NCI-H128 (cell line): ENCODE data around the gene FHOD1.

Experiments
- DNase-seq: peaks from one replicate; lab custom pipeline; 2025; ENCODE audit not compliant: unreplicated experiment; lab: John Stamatoyannopoulos, UW

Gene FHOD1

DNA sequence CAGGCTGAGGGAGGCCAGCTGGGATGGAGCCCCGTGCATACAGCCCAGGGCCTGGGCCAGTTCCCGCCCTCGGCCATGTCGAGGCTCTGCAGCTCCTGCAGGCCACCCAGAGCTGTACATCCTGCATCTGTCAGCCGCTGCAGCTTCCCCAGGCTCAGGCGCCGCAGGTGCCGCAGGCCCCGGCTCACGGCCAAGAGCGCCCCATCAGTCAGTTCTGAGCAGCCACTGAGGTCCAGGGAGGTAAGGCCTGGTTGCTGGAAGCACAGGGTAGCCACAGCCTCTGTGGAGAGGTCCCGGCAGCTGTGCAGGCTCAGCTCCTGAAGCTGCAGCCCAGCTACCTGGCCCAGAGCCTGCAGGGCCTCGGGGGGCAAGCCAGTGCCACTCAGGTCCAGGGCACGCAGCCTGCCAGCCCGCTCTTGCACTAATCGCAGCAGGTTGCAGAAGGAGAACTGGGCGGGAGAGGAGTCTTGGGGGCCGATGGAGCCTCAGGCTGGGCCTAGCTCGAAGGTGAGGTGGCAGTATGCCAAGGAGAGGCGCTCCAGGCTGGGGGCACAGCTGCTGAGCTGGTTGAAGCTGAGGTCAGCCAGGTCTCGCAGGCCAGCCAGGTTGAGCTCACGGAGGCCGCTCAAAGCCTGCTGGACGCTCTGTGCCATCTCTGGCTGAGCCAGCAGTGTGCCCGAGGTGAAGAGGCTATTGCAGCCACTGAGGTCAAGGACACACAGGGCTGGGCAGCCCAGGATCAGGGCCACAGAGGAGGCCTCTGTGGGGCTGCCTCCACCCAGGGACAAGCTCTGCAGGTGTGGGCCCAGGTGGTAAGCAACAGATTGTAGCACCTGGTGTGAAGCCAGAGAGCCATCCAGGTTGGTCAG lies 37.0 kb downstream of the FHOD1 start:
- DNase-seq, result no peak

DNA sequence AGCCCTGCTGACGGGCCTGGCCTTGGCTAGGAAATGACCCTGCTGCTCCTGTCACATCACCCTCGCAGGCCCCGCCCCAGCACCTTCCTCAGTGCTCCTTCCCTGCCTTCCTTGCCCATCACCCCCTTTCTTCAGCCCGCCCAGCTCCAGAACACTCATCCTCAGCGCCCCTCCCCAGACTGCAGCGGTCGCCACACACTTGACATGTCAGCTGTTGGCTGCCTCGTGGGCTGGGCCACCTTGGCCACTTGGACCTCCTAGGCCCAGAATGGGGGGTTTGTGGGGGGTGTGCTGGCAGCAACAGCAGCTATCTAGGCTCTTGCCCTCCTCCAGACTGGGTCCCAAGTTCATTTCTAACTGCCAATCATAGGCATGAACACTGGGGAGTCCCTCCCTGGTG lies 37.7 kb downstream of the FHOD1 start:
- DNase-seq, result no peak

DNA sequence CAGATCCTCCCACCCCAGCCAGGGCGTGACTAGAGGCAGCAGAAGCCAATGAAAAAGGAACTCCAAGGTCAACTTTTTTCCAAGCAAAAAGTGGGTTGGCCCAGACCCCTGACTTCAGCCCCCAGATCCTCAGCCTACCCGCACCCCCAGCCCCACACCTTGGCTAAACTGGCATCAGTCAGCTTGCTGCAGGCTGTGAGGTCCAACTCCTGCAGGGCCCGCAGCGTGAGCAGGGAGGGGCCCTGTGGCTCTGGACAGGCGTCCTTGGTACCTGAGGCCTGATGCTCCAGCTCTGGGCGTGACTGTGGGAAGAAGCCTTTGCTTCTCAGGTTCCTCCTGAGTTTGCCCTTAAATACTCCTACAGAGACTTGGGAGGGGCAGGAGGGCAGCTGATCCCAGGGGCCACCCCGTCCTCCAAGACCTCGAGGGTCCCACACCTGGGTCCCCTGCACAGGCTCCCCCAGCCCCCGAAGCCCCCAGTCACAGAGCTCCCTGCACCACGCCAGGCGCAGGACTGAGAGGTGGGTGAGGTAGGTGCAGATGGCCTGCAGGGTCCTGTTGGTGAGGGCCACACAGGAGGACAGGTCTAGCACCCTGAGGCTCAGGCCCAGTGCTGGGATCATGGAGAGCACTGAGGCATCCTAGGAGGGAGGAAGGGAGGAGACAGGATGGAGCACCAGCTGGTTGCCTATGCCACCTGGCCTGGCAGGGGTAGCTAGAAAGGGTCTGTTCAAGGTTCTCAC lies 39.0 kb downstream of the FHOD1 start:
- no peak for DNase-seq

DNA sequence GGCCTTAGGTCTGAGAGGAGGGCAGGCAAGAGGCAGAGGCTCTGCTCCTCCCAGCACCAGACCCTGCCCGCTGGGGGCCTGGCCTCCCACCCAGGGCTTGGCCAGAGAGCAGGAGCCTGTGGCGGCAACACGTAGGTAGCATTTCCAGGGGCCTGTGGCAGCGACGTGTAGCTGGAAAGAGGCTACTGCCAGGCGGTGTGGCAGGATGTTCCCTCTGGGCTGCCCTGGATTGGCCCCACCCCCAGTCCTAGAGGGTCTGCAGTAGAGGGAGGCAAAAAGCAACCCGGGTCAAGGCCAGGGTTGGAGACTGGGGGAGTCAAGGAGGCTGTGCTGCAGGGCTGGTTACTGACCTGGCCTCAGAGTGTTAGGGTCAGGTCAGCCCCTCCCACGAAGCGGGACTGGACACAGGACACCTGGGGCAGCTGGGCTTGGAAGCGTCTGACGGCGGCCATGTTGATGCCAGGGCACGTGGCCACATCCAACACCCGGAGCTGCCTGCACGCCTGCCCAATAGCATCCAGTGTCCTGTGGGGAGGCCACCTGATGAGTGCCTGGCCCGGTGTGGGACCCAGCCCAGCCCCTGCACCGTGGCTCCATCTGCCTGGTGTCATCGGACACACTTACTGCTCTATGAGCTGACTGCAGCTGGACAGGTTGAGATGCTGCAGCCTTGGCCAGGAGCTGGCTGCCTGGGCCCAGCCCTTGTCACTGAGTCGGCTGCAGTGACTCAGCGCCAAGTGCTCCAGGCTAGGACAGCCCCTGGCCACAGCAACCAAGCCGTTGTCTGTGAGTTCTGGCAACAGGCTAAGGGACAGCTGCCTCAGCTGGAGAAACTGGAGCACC lies 39.8 kb downstream of the FHOD1 start:
- DNase-seq, result no peak

DNA sequence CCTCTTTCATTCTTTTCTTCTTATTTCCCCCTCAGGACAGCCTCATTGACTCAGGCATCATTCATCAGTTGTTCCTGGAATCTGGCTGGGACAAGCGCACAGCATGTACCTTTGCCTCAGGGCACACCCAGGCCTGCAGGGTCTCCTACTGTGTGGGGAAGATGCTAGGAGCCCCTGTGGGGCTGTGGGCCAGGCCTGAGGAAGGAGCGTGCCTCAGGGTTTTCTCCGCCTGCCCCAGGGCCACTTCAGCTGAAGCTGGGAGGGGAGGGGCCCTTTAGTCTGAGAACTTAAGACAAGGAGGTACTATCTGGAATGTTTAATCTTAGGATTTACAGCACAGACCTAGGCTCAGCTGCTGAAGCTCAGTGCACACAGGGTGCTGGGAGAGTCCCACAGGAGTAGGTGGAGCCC lies 40.4 kb downstream of the FHOD1 start:
- no peak for DNase-seq

DNA sequence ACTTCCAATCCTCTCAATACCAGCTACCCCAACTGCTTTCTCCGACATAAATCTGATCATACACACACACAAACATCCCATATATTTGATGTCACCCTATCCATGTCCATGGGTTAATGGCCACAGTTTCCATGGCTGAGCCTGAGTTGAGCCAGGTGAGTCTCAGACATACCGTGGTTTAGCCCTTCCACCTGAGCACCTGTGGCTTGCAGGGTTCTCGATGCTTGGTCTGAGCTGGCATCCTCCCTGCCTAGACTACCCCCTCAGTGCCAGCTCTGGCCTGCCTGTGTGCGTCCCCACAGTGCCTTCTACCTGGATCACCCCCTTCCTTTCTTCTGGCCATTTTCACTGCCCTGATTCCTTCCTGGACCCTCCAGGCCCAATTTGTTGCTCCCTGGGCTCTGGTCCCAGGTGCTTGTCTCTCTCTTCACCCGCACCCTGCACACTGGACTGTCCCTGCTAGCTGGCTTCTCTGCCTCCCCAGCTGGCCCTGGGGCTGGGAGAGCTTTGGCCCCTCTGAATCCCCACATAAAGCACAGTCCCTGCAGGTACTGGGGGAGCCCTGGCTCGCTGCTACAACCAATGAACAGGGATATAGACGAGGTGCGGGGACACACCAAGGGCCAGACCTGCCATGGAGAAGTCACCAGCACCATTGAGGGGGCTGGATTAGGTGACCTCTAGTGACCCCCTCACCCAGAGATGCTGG lies 41.0 kb downstream of the FHOD1 start:
- DNase-seq, result no peak

DNA sequence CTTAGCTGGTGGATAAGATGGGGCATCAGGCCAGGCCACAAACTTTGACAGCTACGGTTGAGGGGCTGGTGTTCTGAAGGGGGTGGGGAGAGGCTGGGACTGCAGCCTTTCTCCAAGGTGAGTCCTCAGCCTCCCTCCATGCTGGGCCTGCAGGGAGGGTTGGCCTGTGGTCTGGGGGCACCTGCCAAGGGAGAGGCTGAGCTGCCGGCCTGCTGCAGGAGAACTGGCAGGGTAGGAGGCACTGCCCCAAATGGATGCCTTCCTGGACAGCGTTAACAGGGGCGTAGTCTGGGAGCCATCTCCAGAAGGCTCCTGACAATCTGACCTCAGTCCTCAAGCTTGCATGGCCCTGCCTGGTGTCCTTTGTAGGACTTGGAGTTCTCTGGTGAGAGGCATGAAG lies 43.2 kb downstream of the FHOD1 start:
- no peak for DNase-seq

DNA sequence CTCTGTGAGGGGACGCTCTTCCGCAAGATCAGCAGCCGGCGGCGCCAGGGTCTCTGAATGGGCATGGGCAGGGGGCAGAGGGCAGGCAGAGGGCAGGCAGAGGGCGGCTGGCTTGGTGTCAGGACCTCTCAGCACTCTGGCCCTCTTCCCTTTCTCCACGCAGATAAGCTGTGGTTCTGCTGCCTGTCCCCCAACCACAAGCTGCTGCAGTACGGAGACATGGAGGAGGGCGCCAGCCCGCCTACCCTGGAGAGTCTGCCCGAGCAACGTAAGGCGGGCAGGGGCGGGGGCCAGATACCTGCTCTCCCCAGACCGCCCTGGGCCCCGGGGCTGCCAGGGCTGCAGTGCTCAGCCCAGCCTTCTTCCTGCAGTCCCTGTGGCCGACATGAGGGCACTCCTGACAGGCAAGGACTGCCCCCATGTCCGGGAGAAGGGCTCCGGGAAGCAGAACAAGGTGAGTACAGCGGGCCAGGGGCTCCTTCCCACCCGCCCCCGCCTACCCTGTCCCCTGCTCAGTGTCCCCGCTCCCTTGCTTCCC lies 44.3 kb downstream of the FHOD1 start:
- no peak for DNase-seq

DNA sequence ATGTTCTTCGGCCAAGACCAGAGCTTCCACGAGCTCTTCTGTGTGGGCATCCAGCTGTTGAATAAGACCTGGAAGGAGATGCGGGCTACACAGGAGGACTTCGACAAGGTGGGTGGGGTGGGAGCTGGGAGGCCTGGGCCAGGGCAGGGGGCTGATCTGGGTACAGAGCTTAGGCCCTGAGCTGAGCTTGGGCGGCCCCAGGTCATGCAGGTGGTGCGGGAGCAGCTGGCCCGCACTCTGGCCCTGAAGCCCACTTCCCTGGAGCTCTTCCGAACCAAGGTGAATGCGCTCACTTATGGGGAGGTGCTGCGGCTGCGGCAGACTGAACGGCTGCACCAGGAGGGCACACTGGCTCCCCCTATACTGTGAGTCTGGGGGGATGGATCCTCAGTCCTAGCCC lies 44.9 kb downstream of the FHOD1 start:
- no peak for DNase-seq

DNA sequence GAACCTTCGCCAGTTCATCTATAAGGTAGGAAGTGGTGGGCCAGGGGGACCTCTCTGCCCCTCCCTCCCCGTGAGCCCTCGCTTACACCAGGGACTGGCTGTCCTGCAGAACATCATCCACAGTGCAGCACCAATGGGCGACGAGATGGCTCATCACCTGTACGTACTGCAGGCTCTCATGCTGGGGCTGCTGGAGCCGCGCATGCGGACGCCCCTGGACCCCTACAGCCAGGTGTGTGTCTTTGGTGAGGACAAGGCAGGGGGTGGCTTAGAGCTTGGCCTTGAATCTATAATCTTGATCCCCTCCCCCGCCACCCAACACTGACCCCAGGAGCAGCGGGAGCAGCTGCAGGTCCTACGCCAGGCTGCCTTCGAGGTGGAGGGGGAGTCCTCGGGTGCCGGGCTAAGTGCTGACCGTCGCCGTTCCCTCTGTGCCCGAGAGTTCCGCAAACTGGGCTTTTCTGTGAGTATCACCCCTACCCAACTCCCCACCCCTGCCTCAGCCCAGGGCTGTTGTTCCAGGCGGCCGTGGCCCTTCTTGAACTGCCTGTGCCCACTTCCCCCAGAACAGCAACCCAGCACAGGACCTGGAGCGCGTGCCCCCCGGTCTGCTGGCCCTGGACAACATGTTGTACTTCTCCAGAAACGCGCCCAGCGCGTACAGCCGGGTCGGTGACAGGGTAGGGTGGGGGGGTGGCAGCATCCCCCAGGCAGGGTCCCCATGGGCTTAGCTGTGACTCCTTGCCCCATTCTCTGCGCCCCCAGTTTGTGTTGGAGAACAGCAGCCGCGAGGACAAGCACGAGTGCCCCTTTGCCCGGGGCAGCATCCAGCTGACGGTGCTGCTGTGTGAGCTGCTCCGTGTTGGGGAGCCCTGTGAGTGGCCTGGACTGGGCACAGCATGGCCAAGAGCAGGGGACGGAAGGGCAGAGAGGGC lies 45.6 kb downstream of the FHOD1 start:
- DNase-seq, result no peak

DNA sequence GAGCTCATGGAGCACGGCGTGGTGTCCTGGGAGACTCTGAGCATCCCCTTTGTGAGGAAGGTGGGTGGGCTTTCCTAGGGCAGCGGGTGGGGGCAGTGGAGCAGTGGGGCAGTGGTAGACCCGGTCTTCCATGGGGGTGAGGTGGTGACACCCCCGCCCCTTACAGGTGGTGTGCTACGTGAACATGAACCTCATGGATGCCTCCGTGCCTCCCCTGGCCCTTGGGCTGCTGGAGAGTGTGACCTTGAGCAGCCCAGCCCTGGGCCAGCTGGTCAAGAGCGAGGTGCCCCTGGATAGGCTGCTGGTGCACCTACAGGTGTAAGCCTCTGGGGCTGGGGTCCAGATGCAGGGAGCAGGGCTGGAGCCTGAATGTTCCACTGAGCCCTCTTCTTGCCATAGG lies 46.8 kb downstream of the FHOD1 start:
- no peak for DNase-seq

DNA sequence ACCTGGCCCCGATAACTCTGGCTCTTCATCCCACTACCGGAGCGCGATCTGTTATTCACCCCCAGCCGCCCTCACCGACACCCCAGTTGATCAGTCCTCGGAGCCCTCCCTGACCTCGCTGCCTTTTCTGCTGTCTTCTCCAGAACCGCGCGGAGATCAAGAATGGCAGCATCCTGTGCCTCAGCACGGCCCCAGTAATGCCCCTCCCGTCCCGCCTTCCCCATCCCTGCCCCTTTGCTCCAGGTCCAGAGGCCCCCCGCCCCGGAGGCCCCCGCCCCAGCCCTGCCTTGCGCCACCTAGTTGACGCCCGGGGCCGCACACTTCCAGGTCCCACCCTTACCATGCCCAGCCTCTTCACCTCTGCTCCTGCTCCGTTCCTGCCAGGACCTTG lies 47.5 kb downstream of the FHOD1 start:
- DNase-seq, result no peak

DNA sequence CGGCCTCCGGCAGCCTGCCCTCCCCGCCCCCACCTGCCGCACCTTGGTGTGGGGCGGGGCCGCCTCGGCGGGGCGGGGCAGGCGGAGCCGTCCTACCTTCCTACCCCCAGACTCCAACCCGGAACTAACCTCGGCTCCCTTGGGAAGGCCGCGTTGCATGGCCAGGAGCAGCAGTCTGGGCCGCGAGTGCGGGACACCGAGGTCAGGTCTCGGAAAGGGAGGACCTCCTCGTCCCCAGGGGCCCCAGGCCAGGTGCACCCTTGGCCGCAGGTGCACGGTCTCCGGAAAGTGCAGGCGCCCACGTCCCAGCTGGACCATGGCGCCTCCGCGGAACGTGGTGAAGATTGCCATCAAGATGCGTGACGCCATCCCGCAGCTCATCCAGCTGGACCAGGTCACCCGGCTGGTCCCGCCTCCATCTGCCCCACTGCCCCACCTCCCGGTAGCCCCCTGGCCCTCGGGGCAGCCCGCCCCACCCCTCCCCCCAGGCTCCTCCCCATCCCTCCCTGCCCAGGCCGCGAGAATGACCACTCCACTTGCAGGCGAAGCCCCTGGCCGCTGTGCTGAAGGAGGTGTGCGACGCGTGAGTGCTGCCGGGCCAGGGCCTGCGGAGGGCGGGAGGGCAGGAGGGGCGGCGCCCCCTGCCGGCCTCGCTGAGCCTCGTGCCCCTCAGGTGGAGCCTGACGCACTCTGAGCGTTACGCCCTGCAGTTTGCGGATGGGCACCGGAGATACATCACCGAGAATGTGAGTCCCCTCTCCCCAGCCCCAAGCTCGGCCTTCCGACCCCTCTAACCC lies 48.1 kb downstream of the FHOD1 start, which contains the start of gene ELMO3:
TSS of gene ELMO3 (plus strand) at position 121 of the 797 bp plus-strand sequence. CDS start at position 317, 196 bp downstream.
- no peak for DNase-seq

DNA sequence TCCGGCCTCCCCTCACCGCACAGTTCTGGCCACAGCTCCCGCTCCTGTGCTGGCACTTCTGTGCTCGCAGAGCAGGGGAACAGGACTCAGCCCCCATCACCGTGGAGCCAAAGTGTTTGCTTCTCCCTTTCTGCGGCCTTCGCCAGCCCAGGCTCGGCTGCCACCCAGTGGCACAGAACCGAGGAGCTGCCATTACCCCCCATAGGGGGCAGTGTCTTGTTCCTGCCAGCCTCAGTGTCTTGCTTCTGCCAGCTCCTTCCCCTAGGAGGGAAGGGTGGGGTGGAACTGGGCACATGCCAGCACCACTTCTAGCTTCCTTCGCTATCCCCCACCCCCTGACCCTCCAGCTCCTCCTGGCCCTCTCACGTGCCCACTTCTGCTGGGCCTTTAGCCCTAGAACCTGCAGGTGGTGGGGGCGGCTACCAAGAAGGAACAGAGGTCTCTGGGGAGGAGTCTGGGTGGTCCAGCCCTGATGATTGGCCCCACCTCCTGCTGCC lies 49.0 kb downstream of the FHOD1 start:
- no peak for DNase-seq

DNA sequence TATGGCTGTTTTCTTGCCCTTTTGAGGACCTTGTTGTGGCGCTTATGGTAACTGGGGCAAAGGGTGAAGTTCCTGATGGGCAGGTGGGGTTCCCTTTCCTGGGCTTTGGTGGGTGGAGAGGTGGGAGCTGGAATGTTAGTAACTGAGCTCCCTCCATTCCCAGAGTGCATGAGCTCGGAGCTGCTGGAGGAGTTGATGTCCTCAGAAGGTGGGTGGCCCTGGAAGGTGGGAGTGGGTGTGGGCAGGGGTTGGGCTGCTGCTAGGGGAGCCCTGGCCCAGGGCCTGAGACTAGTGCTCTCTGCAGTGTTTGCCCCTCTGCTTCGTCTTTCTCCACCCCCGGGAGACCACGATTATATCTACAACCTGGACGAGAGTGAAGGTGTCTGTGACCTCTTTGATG lies 49.6 kb downstream of the FHOD1 start:
- DNase-seq, result no peak

DNA sequence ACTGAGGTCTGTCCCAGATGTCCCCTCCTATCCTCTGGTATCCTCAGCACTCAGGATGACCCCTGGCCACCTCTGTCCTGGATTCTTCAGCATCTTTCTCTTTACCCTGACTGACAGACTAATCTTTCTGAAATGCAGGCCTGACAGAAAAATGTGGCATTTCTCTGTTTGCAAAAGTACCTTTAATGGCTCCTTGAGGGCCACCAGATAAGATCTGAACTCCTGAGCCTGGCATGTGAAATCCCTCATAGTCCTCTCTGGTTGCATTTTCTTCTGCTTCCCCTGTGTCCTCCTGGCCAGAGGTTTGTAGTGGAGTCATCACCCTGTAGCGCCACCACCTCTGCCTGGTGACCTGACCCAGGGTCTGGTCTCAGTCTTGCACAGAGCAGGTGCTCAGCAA lies 50.4 kb downstream of the FHOD1 start:
- no peak for DNase-seq

DNA sequence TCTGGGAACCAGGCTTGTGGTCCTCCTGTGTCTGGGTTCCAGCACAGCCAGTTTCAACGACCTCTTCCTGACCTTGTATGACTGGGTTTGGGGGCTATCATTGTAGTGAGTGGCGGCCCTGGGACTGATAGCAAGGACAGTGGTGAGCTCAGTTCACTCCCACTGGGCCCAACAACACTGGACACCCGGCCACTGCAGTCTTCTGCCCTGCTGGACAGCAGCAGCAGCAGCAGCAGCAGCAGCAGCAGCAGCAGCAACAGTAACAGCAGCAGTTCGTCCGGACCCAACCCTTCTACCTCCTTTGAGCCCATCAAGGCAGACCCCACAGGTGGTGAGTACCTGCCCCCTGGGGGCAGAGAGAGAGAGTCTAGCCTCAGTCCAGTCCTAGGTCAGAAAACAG lies 51.6 kb downstream of the FHOD1 start:
- no peak for DNase-seq

DNA sequence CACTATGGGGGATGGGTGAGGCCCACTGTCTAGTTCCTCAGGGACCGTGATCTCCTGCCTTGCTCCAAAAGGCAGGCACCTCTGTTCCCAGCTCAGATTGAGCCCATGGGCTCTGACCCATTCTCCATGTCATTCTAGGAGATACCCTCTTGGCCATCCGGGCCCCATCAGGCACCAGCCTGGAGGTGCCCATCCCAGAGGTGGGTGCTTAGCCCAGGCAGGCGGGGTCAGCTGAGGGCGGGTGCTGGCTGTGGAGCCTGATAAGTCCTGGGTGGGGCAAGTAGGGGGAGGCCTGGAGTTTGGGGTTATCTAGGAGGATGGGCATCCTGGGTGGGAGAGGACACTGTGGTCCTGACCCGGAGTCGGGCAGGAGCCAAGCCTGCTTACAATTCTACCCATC lies 53.0 kb downstream of the FHOD1 start:
- no peak for DNase-seq
